ENCODE measurements around the gene ROBO4. TPM values are rescaled to one million over a fixed set of nuclear protein-coding genes. Genes with fewer than 3 reads are reported as not detected.

The ROBO4 gene
- total RNA-seq, 1 donor from 2014 or later = 21.9 TPM

GRCh38 chr11:124892750-124893454 is 4.8 kb downstream of the ROBO4 start:
- no peak for DNase-seq
- intact Hi-C loops (cut with DNase I) = no loop called here
- ATAC-seq (ENCODE audit: poor library complexity) = peak; percentile 25

- intact Hi-C loops (cut with DNase I) = no loop called here
- no peak for ATAC-seq (ENCODE audit: poor library complexity)
- DNase-seq = no peak
Measured at GRCh38 chr11:124892146-124892545, 5.5 kb downstream of the ROBO4 start.

- intact Hi-C loops (cut with DNase I) = no loop called here
- peak; percentile 65 for ATAC-seq (ENCODE audit: poor library complexity)
Measured at GRCh38 chr11:124891373-124891861, 6.2 kb downstream of the ROBO4 start.

GRCh38 chr11:124890683-124891372 is 6.8 kb downstream of the ROBO4 start:
- peak; percentile 38 for DNase-seq
- no peak for ATAC-seq (ENCODE audit: poor library complexity)
- intact Hi-C loops (cut with DNase I) = no loop called here

More at GRCh38 chr11:124891373-124891861, 6.2 kb downstream of the ROBO4 start:
- peak; percentile 72 for DNase-seq

GRCh38 chr11:124890151-124890550 is 7.5 kb downstream of the ROBO4 start:
- intact Hi-C loops (cut with DNase I) = no loop called here
- ATAC-seq (ENCODE audit: poor library complexity) = no peak
- no peak for DNase-seq

- ATAC-seq (ENCODE audit: poor library complexity) = no peak
- DNase-seq = no peak
- intact Hi-C loops (cut with DNase I) = no loop called here
Measured at GRCh38 chr11:124889191-124890091, 8.2 kb downstream of the ROBO4 start.

- DNase-seq (no peak), ATAC-seq (ENCODE audit: poor library complexity) (no peak)
- intact Hi-C loops (cut with DNase I) = no loop called here
Measured at GRCh38 chr11:124887667-124888013, 10.0 kb downstream of the ROBO4 start.

GRCh38 chr11:124886978-124887666 is 10.5 kb downstream of the ROBO4 start:
- no peak for ATAC-seq (ENCODE audit: poor library complexity)
- DNase-seq = no peak
- intact Hi-C loops (cut with DNase I) = no loop called here

- ATAC-seq (ENCODE audit: poor library complexity) (no peak), DNase-seq (no peak)
- intact Hi-C loops (cut with DNase I) = no loop called here
Measured at GRCh38 chr11:124886476-124886875, 11.2 kb downstream of the ROBO4 start.

GRCh38 chr11:124884869-124885479 is 12.7 kb downstream of the ROBO4 start:
- ATAC-seq (ENCODE audit: poor library complexity) (no peak), DNase-seq (no peak)
- intact Hi-C loops (cut with DNase I) = no loop called here

- ATAC-seq (ENCODE audit: poor library complexity) (no peak), DNase-seq (no peak)
- intact Hi-C loops (cut with DNase I) = no loop called here
Measured at GRCh38 chr11:124884340-124884739, 13.3 kb downstream of the ROBO4 start.

GRCh38 chr11:124882339-124883071 is 15.2 kb downstream of the ROBO4 start:
- ATAC-seq (ENCODE audit: poor library complexity) (no peak), DNase-seq (no peak)
- intact Hi-C loops (cut with DNase I) = no loop called here

- intact Hi-C loops (cut with DNase I) = no loop called here
- DNase-seq (no peak), ATAC-seq (ENCODE audit: poor library complexity) (no peak)
Measured at GRCh38 chr11:124880958-124881357, 16.7 kb downstream of the ROBO4 start.

- ATAC-seq (ENCODE audit: poor library complexity) = no peak
- no peak for DNase-seq
- intact Hi-C loops (cut with DNase I) = no loop called here
Measured at GRCh38 chr11:124880290-124880611, 17.4 kb downstream of the ROBO4 start.

- DNase-seq = no peak
- no peak for ATAC-seq (ENCODE audit: poor library complexity)
- intact Hi-C loops (cut with DNase I) = no loop called here
Measured at GRCh38 chr11:124879493-124880289, 18.0 kb downstream of the ROBO4 start.

- ATAC-seq (ENCODE audit: poor library complexity) = no peak
- DNase-seq = no peak
- intact Hi-C loops (cut with DNase I) = no loop called here
Measured at GRCh38 chr11:124878759-124879492, 18.7 kb downstream of the ROBO4 start.
